Tibial nerve (tissue), 4 donors: ENCODE measurements around the gene TNK2. TPM values are rescaled to one million over a fixed set of nuclear protein-coding genes. Genes with fewer than 3 reads are reported as not detected.

Experiments used
- DNase-seq, 2 donors: peaks; one replicate each; pipeline ENCODE4 v3.0.0-alpha.2; 2019; ENCODE audit warnings: low spot score in 2 of 2
- H3K27ac ChIP-seq, 4 donors: fragments of 200-600 bp; sonication (generic) in 3 of 4; one replicate each; pipeline ENCODE4 v1.5.1; 2017 to 2019; ENCODE audit warnings: mild to moderate bottlenecking in 1 of 4
- H3K27me3 ChIP-seq, 2 donors: fragments of 200-600 bp; sonication (generic) in 1 of 2; one replicate each; pipeline versions ENCODE4 v1.5.1 to v1.6.0; 2017 to 2019
- H3K36me3 ChIP-seq, 3 donors: fragments of 200-600 bp; sonication (generic); one replicate each; pipeline ENCODE4 v1.5.1; 2018 to 2019
- H3K4me1 ChIP-seq, 4 donors: fragments of 200-600 bp; sonication (generic) in 3 of 4; one replicate each; pipeline ENCODE4 v1.5.1; 2017 to 2019
- H3K4me3 ChIP-seq, 4 donors: fragments of 200-600 bp; sonication (generic) in 3 of 4; one replicate each; pipeline ENCODE4 v1.5.1; 2017 to 2019; ENCODE audit warnings: mild to moderate bottlenecking in 1 of 4, moderate library complexity in 1 of 4
- H3K9me3 ChIP-seq, 4 donors: fragments of 200-600 bp; sonication (generic) in 3 of 4; one replicate each; pipeline ENCODE4 v1.5.1; 2017 to 2019
- CTCF ChIP-seq, 5 experiments: fragments of 200-600 bp in 3 of 5; fragments of 450-650 bp in 2 of 5; sonication (generic) in 3 of 5; IDR thresholded peaks; one replicate each; pipeline ENCODE4 v1.5.1; 2016 to 2019; ENCODE audit warnings: antibody characterized with exemption in 5 of 5, mild to moderate bottlenecking in 3 of 5, moderate library complexity in 2 of 5
- EP300 ChIP-seq, 2 donors: sonication (generic); formaldehyde crosslinking; IDR thresholded peaks; one replicate each; pipeline ENCODE4 v1.6.1; 2017; ENCODE audit warnings: antibody characterized with exemption in 2 of 2, mild to moderate bottlenecking in 1 of 2
- POLR2A ChIP-seq, 2 donors: fragments of 450-650 bp; IDR thresholded peaks; one replicate each; pipeline ENCODE4 v1.6.1; 2017; ENCODE audit warnings: antibody characterized with exemption in 2 of 2, mild to moderate bottlenecking in 2 of 2, moderate library complexity in 2 of 2
- WGBS, 2 donors: methylation state at CpG; one replicate each; pipeline ENCODE4 v1.1.5; 2018; 5-methylcytosine and 5-hydroxymethylcytosine counted together
- total RNA-seq, 4 donors: library from RNA; depleted of rRNA; stranded (reverse); fragments of >200 nt; gene quantifications; one replicate each; pipeline ENCODE4 v1.1.0, GENCODE V29; 2016

The TNK2 gene
- total RNA-seq, 4 donors from 2014 or later, result 22.2 to 81.9 (median 34.0) TPM

DNA sequence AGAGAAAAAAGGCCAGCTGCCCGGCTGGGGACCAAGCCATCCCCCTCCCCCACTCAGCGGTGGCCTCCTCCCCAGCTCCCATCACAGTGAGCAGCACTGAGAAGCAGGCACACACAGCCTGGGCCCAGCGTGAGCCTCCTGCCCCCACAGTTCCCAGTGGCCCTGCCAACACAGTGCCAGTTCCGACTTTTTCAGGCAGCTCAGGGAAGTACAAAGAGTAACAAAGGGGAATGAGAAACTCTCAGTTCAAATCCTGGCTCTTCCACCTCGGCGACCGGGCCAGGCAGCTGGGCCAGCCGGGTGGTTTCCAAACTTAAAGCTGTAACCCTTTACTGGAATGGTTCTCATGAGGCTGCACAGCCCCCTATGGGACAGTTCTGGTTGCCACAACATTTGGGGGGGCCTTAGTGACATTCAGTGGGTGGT, 18.5 kb downstream of the TNK2 start:
- no peak for TF ChIP-seq CTCF (IDR thresholded peaks at IDR 0.05)
- no peak for TF ChIP-seq EP300 (IDR thresholded peaks at IDR 0.05)
- TF ChIP-seq POLR2A (IDR thresholded peaks at IDR 0.05), result no peak
- H3K4me1 ChIP-seq, result peaks cover 0 to 69% (median 36%) of the 10 kb centered on the region in 4 donors

DNA sequence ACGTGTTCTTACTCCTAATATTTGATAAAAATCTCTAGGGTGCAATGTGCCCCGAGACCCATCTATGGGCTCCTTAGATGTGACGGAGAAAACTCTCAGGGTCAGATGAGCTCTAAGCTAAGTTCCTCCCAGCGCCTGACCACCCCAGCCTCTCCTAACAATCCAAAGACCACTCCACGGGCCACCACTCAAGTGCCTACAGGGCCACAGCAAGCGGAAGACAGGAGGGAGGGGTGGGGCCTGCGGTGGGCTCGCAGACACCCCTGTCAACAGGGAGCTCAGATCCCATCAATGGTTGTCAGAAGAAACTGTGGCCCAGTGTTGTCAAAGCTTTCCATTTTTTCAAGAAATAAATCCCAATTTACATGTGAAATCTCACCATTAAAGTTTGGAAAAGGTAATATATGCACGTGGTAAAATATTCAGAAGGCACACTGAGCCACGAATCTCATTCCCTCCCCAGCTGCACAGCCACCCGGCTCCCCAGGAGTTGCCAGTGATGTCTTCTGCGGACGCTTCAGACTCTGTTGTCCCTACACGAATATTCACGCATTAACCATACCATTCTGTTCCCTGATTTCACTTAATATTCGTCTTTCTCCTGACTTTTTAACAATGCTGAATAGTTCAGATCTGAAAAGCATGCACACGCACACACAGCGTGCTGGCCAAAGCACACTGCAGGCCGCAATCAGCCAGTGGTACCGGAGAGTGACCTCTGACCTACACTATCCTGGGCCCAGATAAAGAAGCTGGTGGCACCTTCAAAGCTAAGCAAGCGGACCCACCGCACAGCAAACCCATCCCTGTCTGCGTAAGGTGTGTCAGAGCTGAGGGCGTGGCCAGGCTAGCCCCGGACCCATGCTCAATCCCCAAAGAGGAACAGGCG, 19.1 kb downstream of the TNK2 start:
- H3K9me3 ChIP-seq, result no peaks in the 10 kb centered on the region
- peaks cover 0 to 21% (median 0%) of the 10 kb centered on the region in 3 donors for H3K36me3 ChIP-seq
- peaks cover 0 to 65% (median 31%) of the 10 kb centered on the region in 4 donors for H3K4me1 ChIP-seq
- H3K4me3 ChIP-seq, result no peak overlapping the region
- H3K27ac ChIP-seq, result peak overlapping the region in 2 of 4 donors; percentile 44 to 66
- no peaks in the 10 kb centered on the region for H3K27me3 ChIP-seq
- 81 to 83% methylated on average over 26 of the region's 26 CpGs for WGBS, 2 donors
- TF ChIP-seq EP300 (IDR thresholded peaks at IDR 0.05) (no peak), POLR2A (IDR thresholded peaks at IDR 0.05) (no peak), CTCF (IDR thresholded peaks at IDR 0.05) (no peak)
- DNase-seq, result no peak

More for the DNA sequence above, 18.5 kb downstream of the TNK2 start:
- H3K4me3 ChIP-seq, result no peak overlapping the region
- H3K27ac ChIP-seq, result peak overlapping the region in 2 of 4 donors; percentile 44 to 66
- H3K27me3 ChIP-seq, result no peaks in the 10 kb centered on the region
- no peaks in the 10 kb centered on the region for H3K9me3 ChIP-seq
- peaks cover 0 to 15% (median 0%) of the 10 kb centered on the region in 3 donors for H3K36me3 ChIP-seq
- 31% methylated on average over 8 of the region's 8 CpGs for WGBS, 2 donors
- DNase-seq, result no peak

DNA sequence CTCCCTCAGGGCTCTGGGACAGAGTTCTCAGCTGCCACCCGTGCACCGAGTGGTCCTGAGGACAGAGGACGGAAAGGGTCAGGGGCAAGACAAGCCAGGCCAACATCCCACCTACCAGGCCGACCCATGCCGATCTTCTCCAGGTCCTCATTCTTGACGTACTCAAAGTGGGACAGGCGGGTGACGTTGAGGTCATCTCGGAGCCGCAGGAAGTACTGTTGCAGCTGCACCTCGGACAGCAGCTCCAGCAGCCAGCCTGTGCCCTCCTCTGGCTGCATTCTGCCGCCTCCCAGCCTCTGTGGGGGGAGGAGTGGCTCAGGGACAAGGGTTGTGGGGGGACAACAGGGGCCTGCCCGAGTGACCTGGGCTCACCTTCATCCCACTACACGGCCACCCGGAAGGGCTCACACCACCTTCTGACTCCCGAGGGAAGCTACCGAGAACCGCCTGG, 20.0 kb downstream of the TNK2 start:
- WGBS, 2 donors, result 89 to 93% methylated on average over 9 to 18 of the region's 18 CpGs
- TF ChIP-seq POLR2A (IDR thresholded peaks at IDR 0.05) (no peak), EP300 (IDR thresholded peaks at IDR 0.05) (no peak), CTCF (IDR thresholded peaks at IDR 0.05) (no peak)
- H3K4me1 ChIP-seq, result peaks cover 0 to 56% (median 23%) of the 10 kb centered on the region in 4 donors

DNA sequence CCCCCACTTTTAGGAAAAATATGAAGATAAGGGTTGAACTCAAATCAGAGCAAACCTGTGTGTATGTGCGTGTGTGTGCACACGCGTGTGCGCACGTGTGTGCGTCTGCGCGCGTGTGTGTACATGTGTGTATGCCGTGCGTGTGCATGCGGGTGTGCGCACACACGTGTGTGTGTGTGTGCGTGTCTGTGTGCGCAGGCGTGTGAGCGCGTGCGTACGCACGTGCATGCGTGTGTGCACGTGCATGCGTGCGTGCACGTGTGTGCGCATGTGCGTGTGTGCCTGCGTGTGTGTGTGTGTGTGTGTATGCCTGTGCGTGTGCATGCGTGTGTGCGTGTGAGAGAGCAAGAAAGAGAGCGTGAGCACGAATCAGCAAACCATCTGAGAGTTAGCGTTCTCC, 20.7 kb downstream of the TNK2 start:
- DNase-seq, result no peak
- no peak overlapping the region for H3K4me3 ChIP-seq
- H3K27ac ChIP-seq, result no peak overlapping the region
- WGBS, 2 donors, result 92 to 94% methylated on average over 36 of the region's 36 CpGs
- no peaks in the 10 kb centered on the region for H3K9me3 ChIP-seq
- H3K4me1 ChIP-seq, result peaks cover 0 to 50% (median 18%) of the 10 kb centered on the region in 4 donors
- peaks cover 0 to 37% (median 0%) of the 10 kb centered on the region in 3 donors for H3K36me3 ChIP-seq
- no peaks in the 10 kb centered on the region for H3K27me3 ChIP-seq
- no peak for TF ChIP-seq POLR2A (IDR thresholded peaks at IDR 0.05)
- no peak for TF ChIP-seq EP300 (IDR thresholded peaks at IDR 0.05)
- no peak for TF ChIP-seq CTCF (IDR thresholded peaks at IDR 0.05)

More for the DNA sequence above, 20.0 kb downstream of the TNK2 start:
- H3K27me3 ChIP-seq, result no peaks in the 10 kb centered on the region
- no peaks in the 10 kb centered on the region for H3K9me3 ChIP-seq
- peaks cover 0 to 30% (median 0%) of the 10 kb centered on the region in 3 donors for H3K36me3 ChIP-seq
- H3K4me3 ChIP-seq, result no peak overlapping the region
- DNase-seq, result no peak
- no peak overlapping the region for H3K27ac ChIP-seq
